OCI-M2 (cell line): ENCODE data around the gene TSEN34.
"Not testable (repeated sequence)": the region's sequence is repeated elsewhere in the genome, so short reads cannot be mapped to it uniquely, and the experiment has no call there.

Source experiments
- DNase-seq: peaks from one replicate; lab custom pipeline; 2025; ENCODE audit not compliant: unreplicated experiment; lab: John Stamatoyannopoulos, UW

TSEN34 gene

GRCh38 chr19:54207983-54208783 lies 17.1 kb downstream of the TSEN34 start:
- DNase-seq = peak; percentile 94

DNA sequence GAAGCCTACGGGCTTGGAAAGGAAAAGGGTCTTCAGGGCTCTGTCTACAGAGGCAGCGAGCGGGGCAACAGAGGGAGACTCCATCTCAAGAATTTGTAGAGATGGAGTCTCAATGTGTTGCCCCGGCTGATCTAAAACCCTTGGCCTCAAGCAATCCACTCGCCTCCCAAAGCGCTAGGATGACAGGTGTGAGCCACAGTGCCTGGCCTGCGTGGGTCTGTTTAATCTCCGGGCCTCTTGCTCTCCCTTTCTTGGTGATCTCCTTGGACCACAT lies 17.6 kb downstream of the TSEN34 start:
- no peak for DNase-seq

DNA sequence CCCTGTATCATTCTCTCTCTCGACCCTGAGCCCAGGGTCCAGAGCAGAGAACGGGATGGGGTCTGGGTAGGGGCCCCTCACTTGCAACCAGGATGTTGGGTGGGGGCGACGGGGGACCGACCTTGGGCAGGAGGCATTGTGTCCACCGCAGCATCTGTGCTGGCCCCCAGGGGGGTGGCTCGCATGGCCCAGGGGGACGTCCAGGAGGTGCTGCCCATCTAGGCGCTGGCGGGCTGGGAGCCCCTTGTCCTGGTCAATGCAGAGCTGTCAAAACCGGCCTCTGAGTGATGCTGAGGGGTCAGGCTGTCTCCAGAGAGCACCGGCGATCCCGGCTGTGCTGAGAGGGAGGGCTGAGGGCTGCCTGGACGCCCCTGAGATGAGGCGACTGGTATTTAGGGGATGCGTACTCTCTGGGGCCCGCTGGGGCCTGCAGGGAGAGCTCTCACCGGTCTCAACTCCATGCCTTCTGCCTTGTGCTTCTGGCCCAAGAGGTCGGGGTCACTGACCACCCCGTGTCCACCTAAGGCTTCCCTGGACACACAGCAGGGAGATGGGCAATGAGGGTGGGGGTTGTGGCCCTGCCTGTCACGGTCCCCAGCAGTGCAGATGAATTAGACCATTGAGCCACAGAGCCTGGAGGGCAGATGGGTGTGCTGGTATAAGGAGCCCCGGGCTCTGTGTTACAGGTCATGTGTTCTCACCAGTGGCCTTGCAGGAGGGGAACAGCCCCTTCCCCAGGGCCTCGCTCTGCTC lies 18.1 kb downstream of the TSEN34 start:
- DNase-seq = no peak

DNA sequence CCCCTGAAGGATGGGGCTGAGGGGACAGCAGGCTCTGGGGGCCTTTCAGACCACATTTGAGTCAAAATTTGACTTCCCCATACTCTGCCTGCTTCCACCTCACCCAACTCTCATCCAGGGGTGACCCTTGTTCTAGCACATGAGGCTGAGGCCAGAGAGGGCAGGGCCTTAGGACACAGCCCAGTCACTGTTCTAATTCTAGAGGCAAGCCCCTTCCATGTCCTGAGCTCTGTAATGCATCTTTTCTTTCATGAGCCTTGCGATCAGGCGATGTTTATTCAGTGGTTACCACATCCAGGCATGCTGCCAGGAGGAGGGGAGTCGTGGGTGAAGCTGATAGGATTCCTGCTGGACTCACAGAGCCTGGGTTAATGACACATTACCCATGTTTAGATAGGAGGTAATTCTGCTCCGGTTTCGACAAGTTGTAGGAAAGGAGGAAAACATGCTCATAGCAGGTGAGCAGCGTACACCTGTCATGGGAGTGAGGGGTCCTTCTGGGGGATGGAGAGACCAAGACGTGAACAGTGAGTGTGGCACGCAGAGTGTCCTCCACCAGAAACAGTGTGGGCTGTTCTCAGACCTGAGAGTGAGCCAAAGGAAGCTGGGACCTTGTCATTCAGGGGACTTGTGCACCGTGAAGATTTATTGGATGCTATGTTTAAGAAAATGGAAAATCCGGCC lies 18.8 kb downstream of the TSEN34 start:
- peak; percentile 25 for DNase-seq

DNA sequence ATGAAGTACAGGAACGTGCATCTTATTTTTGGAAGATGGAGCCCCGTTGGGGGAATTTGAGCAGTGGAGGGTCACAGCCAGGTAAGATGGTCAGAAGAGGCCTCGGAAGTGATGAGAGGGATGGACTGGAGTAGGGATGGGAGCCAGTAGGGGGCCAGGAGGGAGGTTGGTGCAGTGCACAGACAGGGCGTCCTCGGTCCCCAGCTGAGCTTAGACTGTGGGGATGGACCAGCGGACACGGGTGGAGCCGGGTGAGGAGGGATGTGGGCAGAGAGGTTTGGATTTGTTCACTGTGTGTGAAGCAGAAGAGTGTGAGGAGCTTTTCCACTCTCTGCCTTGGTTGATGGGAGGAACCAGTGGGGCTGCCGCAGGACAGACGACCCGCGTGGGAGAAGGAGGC lies 20.1 kb downstream of the TSEN34 start:
- no peak for DNase-seq

GRCh38 chr19:54214217-54214616 lies 23.1 kb downstream of the TSEN34 start:
- not testable (repeated sequence) for DNase-seq

DNA sequence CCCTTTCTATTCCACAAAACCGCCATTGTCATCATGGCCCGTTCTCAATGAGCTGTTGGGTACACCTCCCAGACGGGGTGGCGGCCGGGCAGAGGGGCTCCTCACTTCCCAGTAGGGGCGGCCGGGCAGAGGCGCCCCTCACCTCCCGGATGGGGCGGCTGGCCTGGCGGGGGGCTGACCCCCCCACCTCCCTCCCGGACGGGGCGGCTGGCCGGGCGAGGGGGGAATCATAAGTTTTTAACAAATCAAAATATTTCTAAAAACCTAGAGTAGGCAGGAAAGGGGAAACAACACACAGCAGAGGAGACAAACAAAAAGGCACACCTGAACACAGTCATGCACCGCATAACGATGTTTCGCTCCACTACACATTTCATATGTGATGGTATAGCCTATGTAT lies 23.6 kb downstream of the TSEN34 start:
- not testable (repeated sequence) for DNase-seq

- DNase-seq = no peak
These were observed 25.8 kb downstream of the TSEN34 start for GRCh38 chr19:54216869-54217268.

DNA sequence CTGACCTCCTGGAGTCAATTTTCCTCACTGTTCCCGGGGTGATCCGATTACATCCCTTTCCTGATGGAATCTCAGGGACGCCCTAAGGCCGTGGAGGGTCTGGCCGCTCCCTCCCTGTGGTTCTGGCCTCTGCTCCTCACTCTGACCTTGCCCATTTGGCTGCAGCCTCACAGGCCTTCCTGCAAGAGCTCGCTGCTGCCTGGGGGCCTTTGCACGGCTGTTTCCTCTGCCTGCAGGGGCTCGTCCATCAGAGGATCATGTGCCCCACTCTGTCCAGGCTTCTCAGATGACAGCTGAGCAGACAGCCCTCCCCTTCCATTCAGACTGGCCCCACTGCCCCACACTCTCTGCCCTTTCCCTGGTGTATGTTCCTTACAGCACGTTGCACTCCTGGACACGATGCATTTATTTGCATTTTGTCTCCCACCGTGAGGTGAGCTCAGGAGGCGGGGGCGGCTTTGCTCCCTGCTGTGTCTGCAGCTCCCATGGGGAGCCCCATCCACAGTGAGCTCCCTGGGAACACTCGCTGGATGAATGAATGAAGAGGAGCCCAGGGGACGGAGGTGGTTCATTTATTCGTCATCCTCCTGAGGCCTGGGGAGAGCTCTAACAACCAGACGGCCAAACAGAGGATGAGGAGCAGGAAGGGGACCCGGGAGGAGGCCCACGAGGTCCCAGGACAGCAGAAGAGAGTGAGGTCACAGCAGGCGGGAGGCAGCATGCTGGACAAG lies 26.6 kb downstream of the TSEN34 start:
- not testable (repeated sequence) for DNase-seq

DNA sequence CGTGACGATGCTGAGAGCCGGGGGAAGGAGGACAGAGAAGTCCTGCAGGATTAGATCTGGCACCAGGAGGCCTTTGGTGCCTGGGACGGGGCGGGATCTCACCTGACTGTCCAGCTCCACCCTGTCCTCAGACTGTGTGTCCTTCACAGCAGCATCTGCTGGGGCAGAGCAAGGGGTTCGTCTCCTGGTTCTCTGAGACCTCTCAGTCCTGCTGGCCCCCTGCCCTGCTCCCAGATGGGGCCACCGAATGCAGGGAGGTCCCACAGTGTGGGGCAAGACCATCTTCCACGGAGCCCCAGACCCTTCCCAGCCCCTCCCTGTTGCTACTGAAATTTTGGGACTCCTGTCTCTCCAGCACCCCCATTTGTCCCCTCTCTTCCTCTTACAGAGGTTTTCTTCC lies 27.2 kb downstream of the TSEN34 start:
- no peak for DNase-seq

GRCh38 chr19:54218960-54219661 lies 28.0 kb downstream of the TSEN34 start:
- DNase-seq = no peak

DNA sequence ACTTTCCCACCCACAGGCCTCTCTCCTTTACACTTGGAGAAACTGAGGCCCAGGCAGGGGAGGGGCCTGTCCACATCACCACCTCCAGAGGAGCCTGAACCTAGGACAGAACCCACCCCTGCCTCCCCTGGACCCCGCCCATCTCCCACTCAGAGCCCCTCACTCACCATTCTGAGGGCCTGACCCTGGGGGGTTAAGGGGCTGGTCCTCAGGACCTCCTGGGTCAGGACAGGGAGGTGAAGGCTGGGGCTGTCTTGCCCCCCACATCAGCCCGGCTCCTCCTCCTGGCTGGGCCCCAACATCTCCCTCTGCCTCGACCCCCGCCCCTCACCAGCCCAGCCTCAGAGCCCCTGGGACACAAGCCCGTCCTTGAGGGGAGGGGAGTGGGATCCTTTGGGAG lies 28.6 kb downstream of the TSEN34 start:
- not testable (repeated sequence) for DNase-seq

- DNase-seq = not testable (repeated sequence)
These were observed 30.8 kb downstream of the TSEN34 start for GRCh38 chr19:54221947-54222346.

- not testable (repeated sequence) for DNase-seq
These were observed 31.6 kb downstream of the TSEN34 start, which contains the start of gene LILRB3 for GRCh38 chr19:54222474-54223276. Gene LILRB3 (minus strand): TSS chr19:54223007. CDS start chr19:54222976, 31 bp downstream.

DNA sequence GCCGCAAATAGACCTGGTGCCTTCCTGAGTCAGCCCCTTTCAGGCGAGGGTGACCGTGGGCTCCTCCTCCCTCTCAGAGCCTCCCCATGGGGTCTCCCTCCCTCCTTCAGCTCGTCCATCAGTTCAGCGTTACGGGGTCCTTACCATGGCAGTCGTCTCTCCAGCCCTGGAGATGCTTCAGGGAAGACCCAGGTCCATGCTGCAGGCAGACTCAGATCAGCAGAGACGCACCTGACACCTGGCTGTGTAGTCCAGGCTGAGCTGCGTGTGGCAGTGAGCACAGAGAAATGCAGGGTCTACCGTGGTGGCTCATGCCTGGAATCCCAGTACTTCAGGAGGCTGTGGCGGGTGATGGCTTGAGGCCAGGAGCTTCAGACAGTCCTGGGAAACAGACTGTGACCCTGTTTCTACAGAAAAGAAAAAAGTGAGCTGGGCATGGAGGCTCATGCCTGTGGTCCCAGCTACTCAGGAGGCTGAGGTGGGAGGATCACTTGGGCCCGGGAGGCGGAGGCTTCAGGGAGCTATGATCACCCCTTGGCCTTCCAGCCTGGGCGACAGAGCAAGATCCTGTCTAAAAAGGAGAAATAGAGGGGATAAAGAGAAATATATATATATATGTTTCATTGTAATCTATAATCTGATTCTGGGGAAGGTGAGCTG lies 32.3 kb downstream of the TSEN34 start:
- not testable (repeated sequence) for DNase-seq

- DNase-seq = not testable (repeated sequence)
These were observed 32.8 kb downstream of the TSEN34 start for GRCh38 chr19:54223937-54224281.

GRCh38 chr19:54224619-54225018 lies 33.5 kb downstream of the TSEN34 start:
- DNase-seq = not testable (repeated sequence)

GRCh38 chr19:54229146-54229545 lies 38.0 kb downstream of the TSEN34 start:
- DNase-seq = no peak

- no peak for DNase-seq
These were observed 38.9 kb downstream of the TSEN34 start for GRCh38 chr19:54230031-54230430.
